ENCODE measurements around the gene CCDC33. TPM values are rescaled to one million over a fixed set of nuclear protein-coding genes. Genes with fewer than 3 reads are reported as not detected.

Gene CCDC33
- total RNA-seq, 1 experiment from 2014 or later, result 10.6 TPM

DNA sequence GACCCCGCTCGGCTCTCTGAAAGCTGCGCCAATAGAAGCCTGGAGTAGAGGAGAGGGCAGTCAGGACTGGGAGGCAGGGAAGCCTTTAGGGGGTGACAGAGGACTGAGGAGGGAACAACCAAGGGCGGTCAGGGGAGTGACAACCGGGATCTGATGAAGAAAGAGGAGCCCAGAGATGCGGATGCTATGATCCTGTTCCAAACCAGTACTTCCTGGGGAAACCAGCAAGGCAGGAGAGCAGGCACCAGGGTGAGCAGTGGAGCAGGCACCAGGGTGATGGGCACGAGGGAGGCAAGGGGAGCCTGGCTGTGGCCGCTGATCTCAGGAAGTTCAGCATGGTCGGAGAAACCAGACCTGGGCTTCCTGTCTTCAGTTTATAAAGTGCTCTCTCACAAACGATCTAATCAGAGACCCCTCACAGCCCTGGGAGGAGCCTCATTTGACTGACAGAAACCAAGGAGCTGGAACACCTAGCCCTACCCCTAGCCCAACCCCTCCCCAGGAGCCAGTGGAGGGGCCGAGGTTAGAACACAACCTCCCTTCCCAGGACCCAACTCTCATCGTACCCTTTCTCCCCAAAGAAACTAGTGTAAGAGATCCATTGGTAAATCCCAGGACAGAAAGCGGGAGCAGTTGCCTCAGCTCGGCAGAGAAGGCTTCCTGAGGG lies 34.9 kb downstream of the CCDC33 start (continued):
- TF ChIP-seq, protein P1, sequence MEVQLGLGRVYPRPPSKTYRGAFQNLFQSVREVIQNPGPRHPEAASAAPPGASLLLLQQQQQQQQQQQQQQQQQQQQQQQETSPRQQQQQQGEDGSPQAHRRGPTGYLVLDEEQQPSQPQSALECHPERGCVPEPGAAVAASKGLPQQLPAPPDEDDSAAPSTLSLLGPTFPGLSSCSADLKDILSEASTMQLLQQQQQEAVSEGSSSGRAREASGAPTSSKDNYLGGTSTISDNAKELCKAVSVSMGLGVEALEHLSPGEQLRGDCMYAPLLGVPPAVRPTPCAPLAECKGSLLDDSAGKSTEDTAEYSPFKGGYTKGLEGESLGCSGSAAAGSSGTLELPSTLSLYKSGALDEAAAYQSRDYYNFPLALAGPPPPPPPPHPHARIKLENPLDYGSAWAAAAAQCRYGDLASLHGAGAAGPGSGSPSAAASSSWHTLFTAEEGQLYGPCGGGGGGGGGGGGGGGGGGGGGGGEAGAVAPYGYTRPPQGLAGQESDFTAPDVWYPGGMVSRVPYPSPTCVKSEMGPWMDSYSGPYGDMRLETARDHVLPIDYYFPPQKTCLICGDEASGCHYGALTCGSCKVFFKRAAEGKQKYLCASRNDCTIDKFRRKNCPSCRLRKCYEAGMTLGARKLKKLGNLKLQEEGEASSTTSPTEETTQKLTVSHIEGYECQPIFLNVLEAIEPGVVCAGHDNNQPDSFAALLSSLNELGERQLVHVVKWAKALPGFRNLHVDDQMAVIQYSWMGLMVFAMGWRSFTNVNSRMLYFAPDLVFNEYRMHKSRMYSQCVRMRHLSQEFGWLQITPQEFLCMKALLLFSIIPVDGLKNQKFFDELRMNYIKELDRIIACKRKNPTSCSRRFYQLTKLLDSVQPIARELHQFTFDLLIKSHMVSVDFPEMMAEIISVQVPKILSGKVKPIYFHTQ (CRISPR knock-in tag; IDR thresholded peaks at IDR 0.05), result no peak
- TF ChIP-seq MXD4 (CRISPR knock-in tag; IDR thresholded peaks at IDR 0.05; ENCODE audit: borderline replicate concordance) (no peak), IRF1 (CRISPR knock-in tag; IDR thresholded peaks at IDR 0.05) (no peak), E2F5 (CRISPR knock-in tag; IDR thresholded peaks at IDR 0.05) (no peak)
- TF ChIP-seq, protein P2, sequence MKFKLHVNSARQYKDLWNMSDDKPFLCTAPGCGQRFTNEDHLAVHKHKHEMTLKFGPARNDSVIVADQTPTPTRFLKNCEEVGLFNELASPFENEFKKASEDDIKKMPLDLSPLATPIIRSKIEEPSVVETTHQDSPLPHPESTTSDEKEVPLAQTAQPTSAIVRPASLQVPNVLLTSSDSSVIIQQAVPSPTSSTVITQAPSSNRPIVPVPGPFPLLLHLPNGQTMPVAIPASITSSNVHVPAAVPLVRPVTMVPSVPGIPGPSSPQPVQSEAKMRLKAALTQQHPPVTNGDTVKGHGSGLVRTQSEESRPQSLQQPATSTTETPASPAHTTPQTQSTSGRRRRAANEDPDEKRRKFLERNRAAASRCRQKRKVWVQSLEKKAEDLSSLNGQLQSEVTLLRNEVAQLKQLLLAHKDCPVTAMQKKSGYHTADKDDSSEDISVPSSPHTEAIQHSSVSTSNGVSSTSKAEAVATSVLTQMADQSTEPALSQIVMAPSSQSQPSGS (CRISPR knock-in tag; IDR thresholded peaks at IDR 0.05; ENCODE audit: borderline replicate concordance, low read depth), result no peak

DNA sequence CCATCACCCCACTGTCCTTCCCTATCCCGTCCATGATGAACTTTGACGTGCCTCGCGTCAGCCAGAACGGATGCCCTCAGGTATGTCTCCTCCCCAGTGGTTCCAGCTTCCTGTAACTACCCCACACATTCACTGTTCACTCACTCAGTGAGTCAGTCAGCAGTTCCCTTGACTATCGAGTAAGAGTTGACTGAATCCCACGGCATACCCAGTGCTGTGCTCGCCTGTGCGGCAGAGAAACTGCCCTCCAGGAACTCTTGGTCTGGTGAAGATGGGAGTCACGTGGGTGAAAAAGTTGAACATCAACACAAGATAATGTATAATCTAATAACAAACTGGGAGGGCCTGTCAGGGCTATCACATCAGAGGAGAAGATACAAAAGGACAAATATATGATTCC lies 36.7 kb downstream of the CCDC33 start:
- no peak for ATAC-seq
- no peak overlapping the region for H3K27ac Mint-ChIP-seq
- ChIA-PET CTCF (no interaction called here), POLR2A (no interaction called here)
- DNase-seq (ENCODE audit: low spot score), result no peak
- H3K27me3 Mint-ChIP-seq (ENCODE audit: low read depth), result 0 out of 2 replicates have a peak, but pooled peaks cover 3% of the 10 kb centered on the region
- peaks cover 6% of the 10 kb centered on the region; the same call in 1 of the 2 replicates for H3K4me1 Mint-ChIP-seq
- no peak overlapping the region for H3K4me3 Mint-ChIP-seq
- no peaks in the 10 kb centered on the region for H3K9me3 Mint-ChIP-seq
- no peak for TF ChIP-seq NFYB (CRISPR knock-in tag; conservative IDR thresholded peaks at IDR 0.05; ENCODE audit: low read depth)
- no peak for TF ChIP-seq MXD4 (CRISPR knock-in tag; IDR thresholded peaks at IDR 0.05; ENCODE audit: borderline replicate concordance)
- TF ChIP-seq E2F4 (CRISPR knock-in tag; IDR thresholded peaks at IDR 0.05; ENCODE audit: borderline replicate concordance, low read depth), result no peak
- TF ChIP-seq CBFB (CRISPR knock-in tag; IDR thresholded peaks at IDR 0.05; ENCODE audit: low read depth), result no peak
- no peak for TF ChIP-seq TP53 (CRISPR knock-in tag; IDR thresholded peaks at IDR 0.05)
- no peaks in the 10 kb centered on the region for H3K36me3 Mint-ChIP-seq

GRCh38 chr15:74274470-74275038 lies 38.4 kb downstream of the CCDC33 start:
- Mint-ChIP-seq H3K4me1 (peaks cover 6% of the 10 kb centered on the region; the same call in 1 of the 2 replicates), H3K36me3 (no peaks in the 10 kb centered on the region), H3K27ac (no peak overlapping the region), H3K9me3 (no peaks in the 10 kb centered on the region), H3K4me3 (no peak overlapping the region), H3K27me3 (ENCODE audit: low read depth) (0 out of 2 replicates have a peak, but pooled peaks cover 3% of the 10 kb centered on the region)
- ChIA-PET POLR2A (no interaction called here), CTCF (interaction anchor here (1.6 kb wide), 1 partner anchor 33 kb away, joined by 5 read pairs; no protein-coding TSS in a partner anchor)
- ATAC-seq (no peak), DNase-seq (ENCODE audit: low spot score) (no peak)
- no peak for TF ChIP-seq KAT7 (CRISPR knock-in tag; IDR thresholded peaks at IDR 0.05; ENCODE audit: borderline replicate concordance)

DNA sequence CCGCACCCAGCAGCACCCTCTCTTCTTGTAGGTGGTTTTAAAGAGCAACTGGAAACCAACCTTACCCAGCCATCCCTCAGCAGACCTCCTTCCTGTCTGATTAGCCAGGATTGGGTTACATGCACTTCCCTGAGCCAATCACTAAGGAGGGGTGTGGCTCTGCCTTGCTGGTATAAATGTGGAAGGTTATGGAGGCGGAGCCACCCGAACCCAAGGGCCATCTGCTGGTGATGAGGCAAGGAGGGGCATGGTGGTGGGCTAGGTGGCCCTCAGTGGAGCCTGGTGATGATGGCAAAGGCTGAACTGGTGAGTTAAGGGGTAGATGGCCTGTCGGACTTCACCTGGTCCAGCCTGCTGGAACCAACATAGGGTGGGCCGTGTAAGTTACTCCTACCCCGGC lies 39.8 kb downstream of the CCDC33 start:
- H3K27ac Mint-ChIP-seq, result no peak overlapping the region
- no peaks in the 10 kb centered on the region for H3K9me3 Mint-ChIP-seq
- H3K27me3 Mint-ChIP-seq (ENCODE audit: low read depth), result peaks cover 3% of the 10 kb centered on the region; the same call in 1 of the 2 replicates
- ChIA-PET CTCF (interaction anchor here (1.6 kb wide), 1 partner anchor 32 kb away, joined by 5 read pairs; no protein-coding TSS in a partner anchor), POLR2A (no interaction called here)
- H3K4me3 Mint-ChIP-seq, result no peak overlapping the region
- DNase-seq (ENCODE audit: low spot score) (peak; percentile 34), ATAC-seq (peak; percentile 88)
- H3K36me3 Mint-ChIP-seq, result no peaks in the 10 kb centered on the region
- no peak for TF ChIP-seq TEAD4 (CRISPR knock-in tag; IDR thresholded peaks at IDR 0.05)
- peak; percentile 75 for TF ChIP-seq NFYB (CRISPR knock-in tag; conservative IDR thresholded peaks at IDR 0.05; ENCODE audit: low read depth)
- H3K4me1 Mint-ChIP-seq, result peaks cover 3% of the 10 kb centered on the region; the same call in 1 of the 2 replicates

Measured in WTC11 (cell line).